Measurements from ENCODE around the gene ENOSF1. TPM values are rescaled to one million over a fixed set of nuclear protein-coding genes. Genes with fewer than 3 reads are reported as not detected.

ENOSF1 gene
- total RNA-seq, 1 experiment from 2014 or later, result 88.5 TPM

DNA sequence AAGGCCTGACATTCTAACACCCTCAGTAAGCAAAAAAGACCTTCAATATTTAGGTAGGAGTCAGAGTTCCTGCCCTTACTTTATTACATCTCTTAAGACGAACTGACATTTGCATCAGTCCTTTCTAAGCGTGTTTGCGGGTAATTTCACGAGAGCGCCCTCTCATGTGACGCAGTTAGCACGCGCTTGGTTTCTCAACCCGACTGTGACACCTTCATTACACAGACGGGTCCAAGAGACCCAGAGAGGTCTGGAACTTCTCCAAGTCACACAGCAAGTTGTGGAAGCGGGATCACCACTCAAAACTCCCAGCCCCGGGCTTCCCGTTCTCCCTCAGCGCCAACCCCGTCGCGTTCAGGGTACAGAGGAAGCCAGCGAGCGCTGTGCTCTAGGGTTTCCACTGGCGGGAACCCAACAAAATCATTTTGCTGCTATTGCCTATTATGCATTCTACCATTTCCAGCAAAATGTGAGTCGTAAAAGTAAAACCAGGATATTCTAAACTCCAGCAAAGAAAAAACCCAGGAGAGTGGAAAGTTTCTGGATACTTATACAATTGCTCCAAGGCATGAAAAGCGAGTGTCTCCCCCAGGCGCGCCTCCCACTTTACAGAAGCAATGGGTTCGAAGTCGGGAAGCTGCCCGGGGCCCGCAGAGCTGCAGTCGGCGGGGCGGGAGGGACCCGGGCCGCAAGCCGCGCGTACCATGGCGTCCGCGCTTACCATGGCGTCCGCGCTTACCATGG is 601 bp downstream of the ENOSF1 start:
- intact Hi-C loops (cut with micrococcal nuclease; ENCODE audit: unreplicated experiment), result no loop called here
- H3K9me3 Mint-ChIP-seq (ENCODE audit: low read depth, unreplicated experiment), result no peaks in the 10 kb centered on the region
- TF ChIP-seq, protein P1, sequence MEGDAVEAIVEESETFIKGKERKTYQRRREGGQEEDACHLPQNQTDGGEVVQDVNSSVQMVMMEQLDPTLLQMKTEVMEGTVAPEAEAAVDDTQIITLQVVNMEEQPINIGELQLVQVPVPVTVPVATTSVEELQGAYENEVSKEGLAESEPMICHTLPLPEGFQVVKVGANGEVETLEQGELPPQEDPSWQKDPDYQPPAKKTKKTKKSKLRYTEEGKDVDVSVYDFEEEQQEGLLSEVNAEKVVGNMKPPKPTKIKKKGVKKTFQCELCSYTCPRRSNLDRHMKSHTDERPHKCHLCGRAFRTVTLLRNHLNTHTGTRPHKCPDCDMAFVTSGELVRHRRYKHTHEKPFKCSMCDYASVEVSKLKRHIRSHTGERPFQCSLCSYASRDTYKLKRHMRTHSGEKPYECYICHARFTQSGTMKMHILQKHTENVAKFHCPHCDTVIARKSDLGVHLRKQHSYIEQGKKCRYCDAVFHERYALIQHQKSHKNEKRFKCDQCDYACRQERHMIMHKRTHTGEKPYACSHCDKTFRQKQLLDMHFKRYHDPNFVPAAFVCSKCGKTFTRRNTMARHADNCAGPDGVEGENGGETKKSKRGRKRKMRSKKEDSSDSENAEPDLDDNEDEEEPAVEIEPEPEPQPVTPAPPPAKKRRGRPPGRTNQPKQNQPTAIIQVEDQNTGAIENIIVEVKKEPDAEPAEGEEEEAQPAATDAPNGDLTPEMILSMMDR (IDR thresholded peaks at IDR 0.05; ENCODE audit: unreplicated experiment), result no peak
- no peaks in the 10 kb centered on the region for H3K27me3 Mint-ChIP-seq (ENCODE audit: unreplicated experiment)
- BruUV-seq (replicated peaks), result TSS peak; percentile 51
- DNase-seq, result peak; percentile 58
- peak overlapping the region; percentile 68 for H3K4me3 Mint-ChIP-seq (ENCODE audit: low read depth, unreplicated experiment)
- peaks cover 13% of the 10 kb centered on the region for H3K4me1 Mint-ChIP-seq (ENCODE audit: low read depth, unreplicated experiment)
- peak overlapping the region; percentile 32 for H3K27ac Mint-ChIP-seq (ENCODE audit: unreplicated experiment)
- H3K36me3 Mint-ChIP-seq (ENCODE audit: insufficient read depth, unreplicated experiment), result peaks cover 32% of the 10 kb centered on the region
- CTCF ChIA-PET, result interaction anchor here (0.5 to 1.7 kb wide), 6 partner anchors 9 to 127 kb away, joined by 3 to 16 read pairs (median 4); no protein-coding TSS in a partner anchor

DNA sequence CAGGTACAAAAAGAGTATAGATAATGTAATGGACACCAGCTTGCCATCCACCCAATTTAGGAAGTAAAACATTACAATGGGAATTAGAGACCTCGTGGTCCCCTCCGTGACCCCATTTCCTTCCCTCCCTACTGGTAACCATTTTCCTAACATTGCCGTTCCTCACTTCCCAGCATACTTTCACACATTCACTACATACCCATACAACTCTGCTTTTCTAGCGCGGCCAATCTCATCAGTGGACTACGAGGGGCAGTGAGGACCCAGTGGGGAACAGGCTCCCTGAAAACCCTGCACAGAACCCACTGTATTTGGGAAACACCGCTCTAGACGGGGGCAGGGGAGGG is 1.1 kb downstream of the ENOSF1 start:
- Mint-ChIP-seq H3K27ac (ENCODE audit: unreplicated experiment) (peak overlapping the region; percentile 32), H3K36me3 (ENCODE audit: insufficient read depth, unreplicated experiment) (peaks cover 36% of the 10 kb centered on the region), H3K9me3 (ENCODE audit: low read depth, unreplicated experiment) (no peaks in the 10 kb centered on the region), H3K27me3 (ENCODE audit: unreplicated experiment) (no peaks in the 10 kb centered on the region), H3K4me3 (ENCODE audit: low read depth, unreplicated experiment) (peak overlapping the region; percentile 68), H3K4me1 (ENCODE audit: low read depth, unreplicated experiment) (peaks cover 13% of the 10 kb centered on the region)
- intact Hi-C loops (cut with micrococcal nuclease; ENCODE audit: unreplicated experiment), result no loop called here
- TF ChIP-seq, protein P1 (IDR thresholded peaks at IDR 0.05; ENCODE audit: unreplicated experiment), result no peak
- no peak for DNase-seq
- CTCF ChIA-PET, result no interaction called here
- BruUV-seq (replicated peaks), result no TSS peak

DNA sequence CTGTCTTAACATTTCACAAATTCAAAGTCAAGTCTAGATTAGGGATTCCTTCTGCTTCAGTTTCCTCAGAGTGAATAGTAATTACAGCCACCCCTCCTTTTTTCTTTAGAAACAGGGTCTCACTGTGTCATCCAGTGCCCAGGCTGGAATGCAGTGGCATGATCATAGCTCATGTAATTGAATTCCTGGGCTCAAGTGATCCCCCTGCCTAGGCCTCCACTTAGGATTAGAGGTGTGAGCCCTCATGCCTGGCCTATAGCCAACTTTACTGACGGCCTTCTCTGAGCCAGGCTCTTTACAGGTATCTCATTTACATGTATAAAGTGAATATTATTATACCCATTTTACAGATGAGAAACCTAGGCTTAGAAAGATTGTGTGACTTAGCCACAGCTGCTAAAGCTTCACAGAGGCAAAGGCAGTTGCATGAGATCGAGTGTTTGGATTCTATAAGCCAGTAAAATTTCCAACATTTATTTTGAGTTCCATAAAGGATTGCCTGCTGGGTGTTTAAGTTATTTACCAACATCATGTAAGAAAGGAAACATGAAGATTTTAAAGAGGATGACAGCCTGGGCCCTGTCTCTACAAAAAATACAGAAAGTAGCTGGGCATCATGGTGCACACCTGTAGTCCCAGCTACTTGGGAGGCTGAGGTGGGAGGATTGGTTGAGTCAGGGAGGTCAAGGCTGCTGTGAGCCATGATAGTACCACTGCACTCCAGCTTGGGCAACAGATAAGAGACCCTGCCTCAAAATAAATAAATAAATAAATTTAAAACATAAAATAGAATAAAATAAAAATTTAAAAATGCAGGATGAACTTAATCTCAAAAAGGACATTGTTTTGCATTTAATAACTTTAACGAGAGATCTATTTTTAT is 1.8 kb downstream of the ENOSF1 start:
- BruUV-seq (replicated peaks), result no TSS peak
- peak overlapping the region; percentile 68 for H3K4me3 Mint-ChIP-seq (ENCODE audit: low read depth, unreplicated experiment)
- peak overlapping the region; percentile 32 for H3K27ac Mint-ChIP-seq (ENCODE audit: unreplicated experiment)
- TF ChIP-seq, protein P1 (IDR thresholded peaks at IDR 0.05; ENCODE audit: unreplicated experiment), result no peak
- intact Hi-C loops (cut with micrococcal nuclease; ENCODE audit: unreplicated experiment), result no loop called here
- no peaks in the 10 kb centered on the region for H3K9me3 Mint-ChIP-seq (ENCODE audit: low read depth, unreplicated experiment)
- peaks cover 13% of the 10 kb centered on the region for H3K4me1 Mint-ChIP-seq (ENCODE audit: low read depth, unreplicated experiment)
- DNase-seq, result no peak
- peaks cover 38% of the 10 kb centered on the region for H3K36me3 Mint-ChIP-seq (ENCODE audit: insufficient read depth, unreplicated experiment)
- CTCF ChIA-PET, result no interaction called here
- no peaks in the 10 kb centered on the region for H3K27me3 Mint-ChIP-seq (ENCODE audit: unreplicated experiment)

DNA sequence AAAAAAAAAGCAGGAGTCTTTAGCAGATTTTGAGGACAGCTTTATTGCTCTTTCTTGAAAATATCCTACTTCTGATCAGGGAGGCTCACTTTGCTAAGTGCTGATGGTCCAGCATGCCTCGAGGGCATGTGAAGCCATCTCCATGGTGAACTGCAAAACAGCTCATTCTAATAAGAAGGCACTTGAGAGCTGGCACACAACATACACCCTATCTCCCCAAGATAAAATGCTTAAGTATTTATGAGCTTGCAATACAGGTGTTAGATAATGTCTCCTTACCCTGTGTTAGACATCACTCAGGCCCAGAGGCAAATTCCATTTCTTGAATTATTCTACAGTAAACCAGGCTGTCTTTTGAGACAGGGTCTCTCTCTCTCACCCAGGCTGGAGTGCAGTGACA is 2.7 kb downstream of the ENOSF1 start:
- DNase-seq, result no peak
- CTCF ChIA-PET, result no interaction called here
- H3K27ac Mint-ChIP-seq (ENCODE audit: unreplicated experiment), result no peak overlapping the region

More for the DNA sequence above, 2.7 kb downstream of the ENOSF1 start:
- Mint-ChIP-seq H3K4me1 (ENCODE audit: low read depth, unreplicated experiment) (peaks cover 13% of the 10 kb centered on the region), H3K27me3 (ENCODE audit: unreplicated experiment) (no peaks in the 10 kb centered on the region), H3K9me3 (ENCODE audit: low read depth, unreplicated experiment) (no peaks in the 10 kb centered on the region), H3K36me3 (ENCODE audit: insufficient read depth, unreplicated experiment) (peaks cover 41% of the 10 kb centered on the region), H3K4me3 (ENCODE audit: low read depth, unreplicated experiment) (no peak overlapping the region)
- TF ChIP-seq, protein P1 (IDR thresholded peaks at IDR 0.05; ENCODE audit: unreplicated experiment), result no peak
- no TSS peak for BruUV-seq (replicated peaks)
- intact Hi-C loops (cut with micrococcal nuclease; ENCODE audit: unreplicated experiment), result no loop called here
